Neural progenitor cell (in vitro differentiated cells): ENCODE measurements around the gene GXYLT2. TPM values are rescaled to one million over a fixed set of nuclear protein-coding genes. Genes with fewer than 3 reads are reported as not detected.
A peak's percentile ranks its signal among the peaks of the same experiment; 100 is the strongest.
"Not testable (repeated sequence)": the region's sequence is repeated elsewhere in the genome, so short reads cannot be mapped to it uniquely, and the experiment has no call there.

Experiments
- DNase-seq: peaks from one replicate; pipeline ENCODE4 v3.0.0-alpha.2; 2016; ENCODE audit warnings: low spot score
- H2AFZ ChIP-seq: fragments of 200-600 bp; sonication (generic); replicated peaks from 2 replicates; pipeline ENCODE4 v1.6.1; 2016; ENCODE audit warnings: antibody characterized with exemption
- H3F3A ChIP-seq: fragments of 200-600 bp; sonication (generic); 2 replicates; pipeline ENCODE4 v1.6.1; 2016; ENCODE audit warnings: antibody characterized with exemption, low read depth
- H3K27ac ChIP-seq: fragments of 200-600 bp; sonication (generic); 2 replicates; pipeline ENCODE4 v1.5.1; 2016; ENCODE audit warnings: mild to moderate bottlenecking
- H3K27me3 ChIP-seq: fragments of 200-600 bp; sonication (generic); 2 replicates; pipeline ENCODE4 v1.6.1; 2016; ENCODE audit warnings: mild to moderate bottlenecking, moderate library complexity
- H3K36me3 ChIP-seq: fragments of 200-600 bp; sonication (generic); 2 replicates; pipeline ENCODE4 v1.5.1; 2016
- H3K4me1 ChIP-seq: fragments of 200-600 bp; sonication (generic); 2 replicates; pipeline ENCODE4 v1.6.1; 2016; ENCODE audit warnings: mixed run types
- H3K4me2 ChIP-seq: fragments of 200-600 bp; sonication (generic); 2 replicates; pipeline ENCODE4 v1.6.1; 2016
- H3K4me3 ChIP-seq: fragments of 200-600 bp; sonication (generic); 2 replicates; pipeline ENCODE4 v1.5.1; 2016
- H3K79me2 ChIP-seq: fragments of 200-600 bp; sonication (generic); 2 replicates; pipeline ENCODE4 v1.6.1; 2016; ENCODE audit warnings: low read depth
- H3K9ac ChIP-seq: fragments of 200-600 bp; sonication (generic); 2 replicates; pipeline ENCODE4 v1.6.1; 2016
- H3K9me3 ChIP-seq: fragments of 200-600 bp; sonication (generic); 2 replicates; pipeline ENCODE4 v1.5.1; 2016; ENCODE audit warnings: low read depth
- H4K20me1 ChIP-seq: fragments of 200-600 bp; sonication (generic); 2 replicates; pipeline ENCODE4 v1.6.1; 2016; ENCODE audit warnings: low read depth
- H3K27ac Mint-ChIP-seq: 3 replicates; pipeline ENCODE4 v1.8.0; 2021; ENCODE audit warnings: mixed read lengths
- H3K27me3 Mint-ChIP-seq: 2 replicates; pipeline ENCODE4 v1.8.0; 2022; ENCODE audit warnings: low read depth, mild to moderate bottlenecking, inconsistent platforms, moderate library complexity, mixed read lengths; ENCODE audit not compliant: insufficient read depth
- H3K36me3 Mint-ChIP-seq: 3 replicates; pipeline ENCODE4 v1.8.0; 2021; ENCODE audit warnings: mixed read lengths
- H3K4me1 Mint-ChIP-seq: 3 replicates; pipeline ENCODE4 v1.8.0; 2021; ENCODE audit warnings: mixed read lengths
- H3K4me3 Mint-ChIP-seq: 3 replicates; pipeline ENCODE4 v1.8.0; 2021; ENCODE audit warnings: mild to moderate bottlenecking, moderate library complexity, mixed read lengths
- H3K9me3 Mint-ChIP-seq: 3 replicates; pipeline ENCODE4 v1.8.0; 2020; ENCODE audit warnings: mixed read lengths
- EZH2 ChIP-seq: fragments of 200-600 bp; sonication (generic); IDR thresholded peaks from 2 replicates; pipeline ENCODE4 v1.6.1; 2017; ENCODE audit warnings: antibody characterized with exemption, mild to moderate bottlenecking, moderate library complexity
- EZH2phosphoT487 ChIP-seq: fragments of 200-600 bp; sonication (generic); IDR thresholded peaks from 2 replicates; pipeline ENCODE4 v1.6.1; 2017; ENCODE audit warnings: antibody characterized with exemption
- total RNA-seq: library from RNA; depleted of rRNA; stranded (reverse); fragments of >200 nt; gene quantifications from 2 replicates; pipeline ENCODE4 v1.2.3, GENCODE V29; 2015; ENCODE audit warnings: low replicate concordance
- TF ChIP-seq, protein P1 (sequence below): fragments of 200-600 bp; sonication (generic); IDR thresholded peaks from 2 replicates; pipeline ENCODE4 v1.5.1; 2017; ENCODE audit warnings: antibody characterized with exemption, mild to moderate bottlenecking

GXYLT2 gene
- total RNA-seq, 1 donor from 2014 or later = 3.6 TPM

DNA sequence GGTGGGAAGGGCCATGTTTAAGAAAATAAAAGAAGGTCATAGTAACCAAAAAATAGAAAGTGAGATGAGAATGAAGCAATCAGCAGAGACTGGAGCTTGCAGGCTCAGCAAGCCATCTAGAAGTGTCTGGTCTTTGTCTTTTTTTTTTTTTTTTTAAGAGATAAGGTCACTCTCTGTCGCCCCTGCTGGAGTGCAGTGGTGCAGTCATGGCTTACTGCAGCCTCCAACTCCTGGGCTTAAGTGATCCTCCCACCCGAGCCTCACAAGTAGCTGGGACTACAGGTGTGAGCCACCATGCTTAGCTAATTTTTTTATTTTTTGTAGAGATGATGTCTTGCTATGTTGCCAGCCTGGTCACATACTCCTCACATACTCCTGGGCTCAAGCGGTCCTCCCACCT is 36.2 kb downstream of the GXYLT2 start:
- peaks cover 4% of the 10 kb centered on the region for H3K36me3 Mint-ChIP-seq
- no peaks in the 10 kb centered on the region for H3K9me3 ChIP-seq
- H3K4me3 Mint-ChIP-seq = no peak overlapping the region
- no peak overlapping the region for H3K4me3 ChIP-seq
- TF ChIP-seq EZH2phosphoT487 (no peak), EZH2 (no peak)
- TF ChIP-seq, protein P1, sequence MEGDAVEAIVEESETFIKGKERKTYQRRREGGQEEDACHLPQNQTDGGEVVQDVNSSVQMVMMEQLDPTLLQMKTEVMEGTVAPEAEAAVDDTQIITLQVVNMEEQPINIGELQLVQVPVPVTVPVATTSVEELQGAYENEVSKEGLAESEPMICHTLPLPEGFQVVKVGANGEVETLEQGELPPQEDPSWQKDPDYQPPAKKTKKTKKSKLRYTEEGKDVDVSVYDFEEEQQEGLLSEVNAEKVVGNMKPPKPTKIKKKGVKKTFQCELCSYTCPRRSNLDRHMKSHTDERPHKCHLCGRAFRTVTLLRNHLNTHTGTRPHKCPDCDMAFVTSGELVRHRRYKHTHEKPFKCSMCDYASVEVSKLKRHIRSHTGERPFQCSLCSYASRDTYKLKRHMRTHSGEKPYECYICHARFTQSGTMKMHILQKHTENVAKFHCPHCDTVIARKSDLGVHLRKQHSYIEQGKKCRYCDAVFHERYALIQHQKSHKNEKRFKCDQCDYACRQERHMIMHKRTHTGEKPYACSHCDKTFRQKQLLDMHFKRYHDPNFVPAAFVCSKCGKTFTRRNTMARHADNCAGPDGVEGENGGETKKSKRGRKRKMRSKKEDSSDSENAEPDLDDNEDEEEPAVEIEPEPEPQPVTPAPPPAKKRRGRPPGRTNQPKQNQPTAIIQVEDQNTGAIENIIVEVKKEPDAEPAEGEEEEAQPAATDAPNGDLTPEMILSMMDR = peak; percentile 38
- H3K79me2 ChIP-seq = no peaks in the 10 kb centered on the region
- H3F3A ChIP-seq = no peaks in the 10 kb centered on the region
- peak; percentile 6 for DNase-seq
- no peaks in the 10 kb centered on the region for H3K9me3 Mint-ChIP-seq
- no peaks in the 10 kb centered on the region for H3K4me1 ChIP-seq
- no peaks in the 10 kb centered on the region for H3K4me1 Mint-ChIP-seq
- H4K20me1 ChIP-seq = no peaks in the 10 kb centered on the region
- H3K9ac ChIP-seq = no peak overlapping the region
- H3K27ac ChIP-seq = no peak overlapping the region
- H3K27me3 Mint-ChIP-seq = peaks cover 5% of the 10 kb centered on the region
- H2AFZ ChIP-seq = no peak overlapping the region
- no peak overlapping the region for H3K27ac Mint-ChIP-seq
- no peaks in the 10 kb centered on the region for H3K36me3 ChIP-seq
- no peaks in the 10 kb centered on the region for H3K27me3 ChIP-seq
- H3K4me2 ChIP-seq = no peak overlapping the region

DNA sequence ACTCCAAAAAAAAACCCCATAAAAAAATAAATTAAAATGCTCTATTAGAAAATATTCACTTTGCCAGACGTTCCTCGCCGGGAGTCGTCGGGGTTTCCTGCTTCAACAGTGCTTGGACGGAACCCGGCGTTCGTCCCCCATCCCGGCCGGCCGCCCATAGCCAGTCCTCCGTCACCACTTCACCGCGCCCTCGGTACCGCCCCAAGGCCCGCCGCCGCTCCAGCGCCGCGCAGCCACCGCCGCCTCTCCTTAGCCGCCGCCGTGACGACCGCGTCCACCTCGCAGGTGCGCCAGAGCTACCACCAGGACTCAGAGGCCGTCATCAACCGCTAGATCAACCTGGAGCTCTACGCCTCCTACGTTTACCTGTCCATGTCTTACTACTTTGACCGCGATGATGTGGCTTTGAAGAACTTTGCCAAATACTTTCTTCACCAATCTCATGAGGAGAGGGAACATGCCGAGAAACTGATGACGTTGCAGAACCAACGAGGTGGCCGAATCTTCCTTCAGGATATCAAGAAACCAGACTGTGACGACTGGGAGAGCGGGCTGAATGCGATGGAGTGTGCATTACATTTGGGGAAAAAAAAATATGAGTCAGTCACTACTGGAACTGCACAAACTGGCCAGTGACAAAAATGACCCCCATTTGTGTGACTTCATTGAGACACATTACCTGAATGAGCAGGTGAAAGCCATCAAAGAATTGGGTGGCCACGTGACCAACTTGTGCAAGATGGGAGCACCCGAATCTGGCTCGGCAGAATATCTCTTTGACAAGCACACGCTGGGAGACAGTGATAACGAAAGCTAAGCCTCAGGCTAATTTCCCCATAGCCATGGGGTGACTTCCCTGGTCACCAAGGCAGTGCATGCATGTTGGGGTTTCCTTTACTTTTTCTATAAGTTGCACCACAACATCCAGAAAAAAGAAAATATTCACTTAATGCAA is 41.2 kb downstream of the GXYLT2 start:
- not testable (repeated sequence) for H3K36me3 ChIP-seq, H3K4me1 Mint-ChIP-seq, H3K9ac ChIP-seq, H3K4me1 ChIP-seq, H3K27me3 Mint-ChIP-seq, H3K36me3 Mint-ChIP-seq, H4K20me1 ChIP-seq, H3K9me3 ChIP-seq, H3K9me3 Mint-ChIP-seq, H2AFZ ChIP-seq, H3K79me2 ChIP-seq, H3K27ac ChIP-seq, H3F3A ChIP-seq, H3K27ac Mint-ChIP-seq, DNase-seq, H3K4me2 ChIP-seq, H3K4me3 ChIP-seq, H3K4me3 Mint-ChIP-seq, H3K27me3 ChIP-seq

DNA sequence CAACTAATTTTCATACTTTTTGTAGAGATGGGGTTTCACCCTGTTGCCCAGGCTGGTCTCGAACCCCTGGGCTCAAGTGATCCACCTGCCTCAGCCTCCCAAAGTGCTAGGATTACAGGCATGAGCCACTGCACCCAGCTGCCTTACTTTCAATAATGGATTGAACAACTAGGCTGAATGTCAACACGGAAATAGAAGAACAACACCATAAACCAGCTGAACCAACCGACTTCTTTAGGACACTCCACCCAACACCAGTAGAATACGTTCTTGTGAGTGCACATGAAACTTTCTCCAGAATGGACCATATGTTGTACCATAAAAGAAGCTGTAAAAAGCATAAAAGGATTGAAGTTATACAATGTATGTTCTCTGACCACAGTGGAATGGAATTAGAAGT is 42.9 kb downstream of the GXYLT2 start:
- Mint-ChIP-seq H3K27me3 (peaks cover 5% of the 10 kb centered on the region), H3K4me3 (no peak overlapping the region), H3K9me3 (no peaks in the 10 kb centered on the region), H3K36me3 (no peaks in the 10 kb centered on the region), H3K4me1 (peaks cover 3% of the 10 kb centered on the region), H3K27ac (no peak overlapping the region)
- no peak overlapping the region for H3K27ac ChIP-seq
- H3K9ac ChIP-seq = no peak overlapping the region
- H3K4me1 ChIP-seq = no peaks in the 10 kb centered on the region
- no peaks in the 10 kb centered on the region for H3F3A ChIP-seq
- no peak for DNase-seq
- no peaks in the 10 kb centered on the region for H3K79me2 ChIP-seq
- H2AFZ ChIP-seq = no peak overlapping the region
- TF ChIP-seq, protein P1 = no peak
- no peak for TF ChIP-seq EZH2
- no peak overlapping the region for H3K4me2 ChIP-seq
- no peaks in the 10 kb centered on the region for H4K20me1 ChIP-seq
- H3K4me3 ChIP-seq = no peak overlapping the region
- no peaks in the 10 kb centered on the region for H3K27me3 ChIP-seq
- H3K9me3 ChIP-seq = no peaks in the 10 kb centered on the region
- H3K36me3 ChIP-seq = no peaks in the 10 kb centered on the region

DNA sequence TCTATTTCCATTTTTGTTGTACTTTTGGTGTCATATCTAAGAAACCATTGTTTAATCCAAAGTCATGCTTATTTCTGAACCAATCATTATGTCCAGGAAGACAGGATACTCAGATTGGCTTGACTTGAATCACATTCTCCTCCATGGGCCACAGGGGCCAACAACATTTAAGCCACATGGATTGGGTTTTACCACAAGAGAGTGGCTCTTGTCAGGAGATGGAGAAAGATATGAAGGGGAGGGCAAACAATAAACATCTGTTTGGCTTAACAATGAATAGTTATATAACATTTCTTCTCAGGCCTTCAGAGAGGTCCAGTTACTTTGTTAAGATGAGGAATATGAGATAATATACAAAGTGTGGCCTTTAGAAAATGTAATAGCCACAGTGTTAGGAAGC is 44.6 kb downstream of the GXYLT2 start:
- no peak overlapping the region for H2AFZ ChIP-seq
- no peak overlapping the region for H3K4me2 ChIP-seq
- Mint-ChIP-seq H3K4me1 (peaks cover 3% of the 10 kb centered on the region), H3K36me3 (no peaks in the 10 kb centered on the region), H3K9me3 (no peaks in the 10 kb centered on the region), H3K4me3 (no peak overlapping the region), H3K27ac (no peak overlapping the region), H3K27me3 (peaks cover 6% of the 10 kb centered on the region)
- H3K27ac ChIP-seq = no peak overlapping the region
- H3K4me1 ChIP-seq = no peaks in the 10 kb centered on the region
- no peaks in the 10 kb centered on the region for H3F3A ChIP-seq
- H3K4me3 ChIP-seq = no peak overlapping the region
- no peak for TF ChIP-seq EZH2phosphoT487
- TF ChIP-seq, protein P1 = no peak
- no peak overlapping the region for H3K9ac ChIP-seq
- H3K27me3 ChIP-seq = no peaks in the 10 kb centered on the region
- H3K36me3 ChIP-seq = no peaks in the 10 kb centered on the region
- no peaks in the 10 kb centered on the region for H3K9me3 ChIP-seq
- H3K79me2 ChIP-seq = no peaks in the 10 kb centered on the region
- DNase-seq = no peak
- H4K20me1 ChIP-seq = no peaks in the 10 kb centered on the region
